HG03280 (cell line): ENCODE data around the gene RALA.
"Not testable (repeated sequence)": the region's sequence is repeated elsewhere in the genome, so short reads cannot be mapped to it uniquely, and the experiment has no call there.

Source experiments
- ATAC-seq: cut with Tn5 transposase; IDR thresholded peaks from one replicate; pipeline ENCODE4 v1.9.1; 2021; ENCODE audit warnings: mild to moderate bottlenecking, moderate library complexity; ENCODE audit not compliant: unreplicated experiment

RALA gene

DNA sequence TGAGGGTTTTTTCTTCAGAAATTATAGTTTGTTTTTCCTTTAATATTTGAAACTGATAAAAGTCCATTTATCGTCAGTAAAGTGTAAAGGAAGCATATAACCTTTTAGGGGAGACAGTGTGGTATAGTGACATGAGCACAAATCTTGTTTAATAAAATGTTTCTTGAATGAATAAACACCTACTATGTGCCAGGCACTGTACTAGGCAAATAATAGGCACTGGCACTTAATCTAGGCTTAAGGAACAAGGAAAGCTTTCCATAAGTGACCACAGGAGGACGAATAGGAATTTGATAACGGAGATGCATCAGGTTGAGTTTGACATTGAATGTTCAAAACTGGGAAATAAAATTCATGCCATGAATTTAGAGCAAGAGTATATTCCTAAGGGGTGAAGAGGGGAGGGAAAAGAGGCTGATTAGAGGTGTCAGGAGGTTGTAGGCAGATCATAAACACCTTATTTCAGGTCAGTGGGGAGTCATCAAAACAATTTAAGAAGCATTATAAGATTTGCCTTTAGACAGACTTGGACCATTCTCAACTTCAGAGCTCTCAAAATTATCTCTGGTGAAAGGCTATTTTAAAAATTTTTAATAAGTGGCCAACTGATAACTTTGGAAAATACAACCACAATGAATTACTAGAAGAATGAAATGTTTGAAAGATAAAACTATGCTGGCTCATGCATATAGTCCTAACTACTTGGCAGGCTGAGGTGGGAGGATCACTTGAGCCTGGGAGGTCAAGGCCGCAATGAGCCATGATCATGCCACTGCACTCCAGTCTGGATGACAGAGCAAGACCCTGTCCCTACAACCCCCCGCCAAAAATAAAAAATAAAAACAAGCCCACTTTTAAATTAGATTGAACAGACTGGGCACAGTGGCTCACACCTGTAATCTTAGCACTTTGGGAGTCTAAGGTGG is 22.4 kb downstream of the RALA start:
- ATAC-seq = no peak

DNA sequence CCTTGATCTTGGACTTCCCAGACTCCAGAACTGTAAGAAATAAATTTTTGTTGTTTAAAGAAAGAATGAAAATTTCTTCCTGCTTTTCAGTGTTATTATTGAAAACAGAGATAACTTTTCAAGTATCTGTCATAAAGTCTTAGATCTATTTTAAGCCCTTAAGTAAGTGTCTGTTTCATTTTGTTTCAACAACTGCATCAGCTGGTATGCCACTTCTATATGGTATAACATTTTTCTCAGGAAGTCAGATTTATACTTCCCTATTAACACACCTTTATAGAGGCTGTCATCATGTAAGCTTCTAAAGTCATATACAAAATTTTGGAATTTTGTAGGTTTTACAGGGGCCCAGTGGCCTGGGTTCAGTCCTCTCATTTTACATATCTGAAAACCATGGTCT is 24.4 kb downstream of the RALA start:
- ATAC-seq = no peak

DNA sequence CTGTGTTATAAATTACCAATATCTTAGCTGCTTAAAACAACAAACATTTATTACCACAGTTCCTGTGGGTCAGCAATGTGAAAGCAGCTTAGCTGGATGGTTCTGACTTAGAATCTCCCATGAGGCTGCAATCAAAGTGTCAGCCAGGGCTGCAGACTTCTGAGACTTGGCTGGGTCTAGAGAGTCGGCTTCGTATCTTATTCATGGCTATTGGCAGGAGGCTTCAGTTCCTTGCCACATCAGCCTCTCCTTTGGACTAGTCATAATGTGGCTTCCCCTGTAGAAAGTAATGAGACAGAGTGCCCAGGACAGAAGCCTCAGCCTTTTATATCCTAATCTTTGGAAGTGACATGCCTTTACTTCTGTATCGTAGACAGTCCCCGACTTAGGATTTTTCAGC is 27.3 kb downstream of the RALA start:
- ATAC-seq = no peak

DNA sequence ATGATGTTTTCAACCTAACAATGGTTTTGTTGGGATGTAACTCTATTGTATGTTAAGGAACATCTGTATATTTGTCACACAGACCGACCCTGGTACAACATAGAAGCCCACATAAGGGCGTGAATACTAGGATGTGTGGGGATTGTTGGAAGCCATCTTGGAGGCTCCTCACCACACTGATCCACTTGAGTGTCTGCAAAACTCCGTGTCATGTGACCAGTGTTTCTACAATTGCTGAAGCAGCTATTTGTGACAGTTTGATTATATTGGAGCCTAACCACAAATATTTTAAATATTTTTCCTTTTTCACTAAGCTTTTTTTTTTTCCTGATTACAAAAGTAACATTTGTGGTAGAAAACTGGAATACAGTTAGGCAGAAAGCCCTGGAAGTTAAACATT is 27.9 kb downstream of the RALA start:
- no peak for ATAC-seq

DNA sequence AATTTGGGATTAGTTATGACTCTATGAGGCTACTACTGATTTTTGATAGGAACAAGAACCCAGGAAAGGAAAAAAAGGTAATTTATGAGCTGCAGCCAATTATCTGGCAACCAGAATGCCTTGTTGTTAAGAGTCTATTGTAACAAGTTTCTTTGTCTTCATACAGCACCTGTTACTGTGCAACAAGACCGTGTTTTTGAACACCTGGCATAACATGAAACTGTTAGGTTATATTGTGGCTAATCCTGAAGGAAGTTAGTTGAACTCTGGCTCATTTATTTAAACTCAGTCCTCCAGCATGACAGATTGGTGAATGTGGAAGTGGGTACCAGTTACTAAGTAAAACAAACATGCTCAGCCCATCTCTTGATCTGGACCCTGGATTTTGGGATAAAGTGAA is 33.0 kb downstream of the RALA start:
- no peak for ATAC-seq

DNA sequence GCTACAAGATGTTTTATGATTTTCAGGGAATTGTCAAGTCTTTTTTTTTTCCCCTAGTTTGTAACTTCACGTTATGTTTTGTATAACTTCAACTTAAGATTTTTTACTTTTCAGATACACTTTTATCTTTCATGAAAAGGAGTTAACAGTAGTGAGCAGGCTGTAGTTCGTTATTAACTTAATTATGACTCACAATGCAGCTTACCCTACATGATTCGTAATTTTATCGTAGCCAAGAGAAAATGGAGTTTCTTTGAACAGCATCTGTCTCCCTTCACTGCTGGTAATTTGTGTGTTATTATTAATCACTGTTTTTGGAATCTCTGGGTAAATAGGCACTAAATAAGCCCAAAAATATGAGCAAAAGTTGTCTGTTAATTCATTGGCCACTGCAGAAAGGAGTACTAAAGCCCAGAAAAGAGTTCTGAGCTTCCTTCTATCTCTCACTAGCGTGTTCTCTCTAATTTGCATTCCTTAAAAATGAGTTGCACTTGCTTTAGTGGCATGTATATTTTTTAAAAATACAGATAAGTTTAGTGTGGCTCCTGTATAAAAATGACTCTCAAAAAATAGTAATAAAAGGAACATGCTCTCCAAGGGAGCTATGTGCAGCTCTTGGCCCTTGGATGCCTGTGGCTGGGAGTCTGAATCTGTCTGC is 36.1 kb downstream of the RALA start:
- ATAC-seq = no peak

DNA sequence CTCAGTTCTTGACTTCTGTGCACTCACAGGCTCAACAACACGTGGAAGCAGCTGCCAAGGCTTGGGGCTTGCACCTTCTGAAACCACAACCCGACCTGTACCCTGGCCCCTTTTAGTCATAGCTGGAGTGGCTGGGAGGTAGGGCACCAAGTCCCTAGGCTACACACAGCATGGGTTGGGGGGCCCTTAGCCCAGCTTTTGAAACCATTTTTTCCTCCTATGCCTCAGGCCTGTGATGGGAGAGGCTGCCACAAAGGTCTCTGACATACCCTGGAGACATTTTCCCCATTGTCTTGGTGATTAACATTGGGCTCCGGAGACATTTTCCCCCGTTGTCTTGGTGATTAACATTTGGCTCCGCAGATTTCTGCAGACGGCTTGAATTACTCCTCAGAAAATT is 38.6 kb downstream of the RALA start:
- ATAC-seq = no peak

DNA sequence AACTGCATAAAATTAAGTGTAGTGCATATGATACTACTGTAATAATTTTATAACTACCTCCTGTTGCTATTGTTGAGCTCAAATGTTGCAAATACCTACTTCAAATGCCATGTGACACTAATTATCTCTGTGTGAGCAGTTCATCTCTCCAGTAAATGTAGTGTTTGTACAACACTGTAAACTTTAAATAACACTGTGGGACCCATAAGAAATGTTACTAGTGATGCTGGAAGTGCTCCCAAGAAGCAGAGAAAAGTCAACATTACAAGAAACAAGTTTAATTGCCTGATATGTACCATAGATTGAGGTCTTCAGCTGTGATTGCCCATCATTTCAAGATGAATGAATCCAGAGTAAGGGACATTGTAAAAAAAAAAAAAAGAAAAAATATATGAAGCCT is 39.9 kb downstream of the RALA start:
- ATAC-seq = no peak

DNA sequence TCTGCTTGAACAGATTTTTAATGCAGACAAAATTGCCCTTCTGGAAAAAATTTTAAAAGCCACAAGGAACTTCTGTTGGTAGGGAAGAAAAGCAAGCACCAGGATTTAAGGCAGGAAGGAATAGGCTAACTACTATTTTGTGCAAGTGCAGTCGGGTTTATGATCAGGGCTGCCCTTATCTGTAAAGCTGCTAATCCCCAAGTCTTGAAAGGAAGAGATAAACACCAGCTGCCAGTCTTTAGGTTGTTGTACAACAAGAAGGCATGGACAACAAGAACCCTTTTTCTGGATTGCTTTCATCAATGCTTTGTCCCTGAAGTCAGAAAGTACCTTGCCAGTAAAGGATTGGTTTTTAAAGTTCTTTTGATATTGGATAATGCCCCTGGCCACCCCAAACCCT is 40.7 kb downstream of the RALA start:
- ATAC-seq = no peak

DNA sequence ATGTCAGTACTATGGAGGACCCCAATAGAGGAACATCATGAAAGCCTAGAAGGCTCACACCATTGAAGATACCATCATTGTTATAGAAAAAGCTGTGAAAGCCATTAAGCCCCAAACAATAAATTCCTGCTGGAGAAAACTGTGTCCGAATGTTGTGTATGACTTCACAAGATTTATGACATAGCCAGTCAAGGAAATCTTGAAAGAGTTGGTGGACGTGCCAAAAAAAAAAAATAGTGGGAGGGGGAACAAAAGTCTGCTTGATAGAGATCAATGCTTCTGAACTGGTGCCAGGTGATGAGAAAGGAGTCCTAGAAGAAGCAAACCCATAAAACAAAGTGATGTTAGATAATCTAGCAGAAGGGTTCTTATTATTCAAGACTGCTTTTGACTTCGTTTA is 41.2 kb downstream of the RALA start:
- no peak for ATAC-seq

DNA sequence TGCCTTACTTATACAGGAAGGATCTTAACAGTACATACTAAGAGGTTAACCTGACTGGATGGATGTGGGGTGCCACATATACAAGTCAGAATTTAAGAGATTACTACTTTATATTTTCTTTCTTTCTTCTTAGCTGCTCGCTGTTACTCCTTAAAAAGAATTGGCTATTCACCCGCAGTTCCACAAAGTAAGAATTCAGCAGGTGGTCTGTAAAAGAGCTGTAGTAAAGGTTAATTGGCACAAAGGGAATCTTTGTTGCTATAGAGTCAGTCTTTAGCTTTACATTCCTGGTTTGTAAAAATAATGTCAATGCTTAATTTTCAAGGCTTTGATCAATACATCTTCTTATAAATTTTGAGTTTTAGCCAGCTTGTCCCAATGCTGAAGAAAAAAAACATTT is 43.2 kb downstream of the RALA start:
- no peak for ATAC-seq

DNA sequence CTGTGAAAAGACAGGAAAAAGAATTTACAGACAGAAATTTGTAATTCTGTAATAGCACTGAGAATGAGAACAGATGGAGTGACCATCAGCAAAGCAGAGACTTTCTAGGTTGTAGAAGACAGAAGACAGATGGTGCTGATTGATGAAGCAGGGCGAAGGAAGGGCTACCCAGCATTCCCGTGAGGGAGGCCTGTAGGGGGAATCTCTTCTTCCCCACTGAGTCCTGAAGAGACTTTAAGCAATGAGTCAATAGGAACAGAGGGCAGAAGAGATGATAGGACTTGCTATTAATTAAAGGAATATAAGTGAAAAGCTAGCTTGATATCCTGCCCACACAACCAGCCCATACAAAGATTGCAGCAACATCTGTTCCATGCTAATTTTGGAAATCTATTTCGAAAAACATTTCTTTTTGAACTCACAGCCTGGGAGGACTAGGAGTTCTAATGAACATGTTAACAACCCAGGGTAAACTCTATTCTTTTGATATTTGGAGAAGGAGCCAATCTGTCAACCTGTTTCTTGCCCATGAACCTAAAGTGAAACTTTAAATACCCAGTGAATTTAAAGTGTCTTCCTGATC is 44.1 kb downstream of the RALA start:
- ATAC-seq = no peak

DNA sequence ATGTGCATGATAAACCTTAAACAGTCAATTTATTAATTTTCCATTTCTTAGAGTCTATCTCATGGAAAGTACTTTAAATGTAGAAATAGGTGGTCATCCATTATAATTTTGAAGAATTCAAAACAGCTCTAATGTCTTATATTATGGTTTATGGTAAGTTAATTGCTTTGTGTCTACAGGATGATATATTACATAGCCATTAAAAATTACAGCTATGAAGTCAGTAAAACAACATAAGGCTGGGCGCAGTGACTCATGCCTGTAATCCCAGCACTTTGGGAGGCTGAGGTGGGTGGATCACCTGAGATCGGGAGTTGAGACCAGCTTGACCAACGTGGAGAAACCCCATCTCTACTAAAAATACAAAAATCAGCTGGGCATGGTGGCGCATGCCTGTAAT is 44.9 kb downstream of the RALA start:
- ATAC-seq = not testable (repeated sequence)

DNA sequence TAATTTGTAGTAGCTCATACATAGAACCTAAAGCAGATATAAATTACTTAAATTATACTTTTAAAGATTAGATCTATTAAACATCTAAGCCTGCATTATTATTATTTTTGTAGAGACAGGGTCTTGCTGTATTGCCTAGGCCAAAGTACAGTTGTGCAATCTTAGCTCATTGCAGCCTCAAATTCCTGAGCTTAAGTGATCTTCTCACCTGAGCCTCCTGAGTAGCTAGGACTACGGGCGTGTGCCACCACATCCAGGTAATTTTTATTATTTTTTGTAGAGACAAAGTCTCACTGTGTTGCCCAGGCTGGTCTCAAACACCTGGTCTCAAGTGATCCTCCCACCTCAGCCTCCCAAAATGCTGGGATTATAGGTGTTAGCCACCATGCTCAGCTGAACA is 46.7 kb downstream of the RALA start:
- ATAC-seq = no peak

DNA sequence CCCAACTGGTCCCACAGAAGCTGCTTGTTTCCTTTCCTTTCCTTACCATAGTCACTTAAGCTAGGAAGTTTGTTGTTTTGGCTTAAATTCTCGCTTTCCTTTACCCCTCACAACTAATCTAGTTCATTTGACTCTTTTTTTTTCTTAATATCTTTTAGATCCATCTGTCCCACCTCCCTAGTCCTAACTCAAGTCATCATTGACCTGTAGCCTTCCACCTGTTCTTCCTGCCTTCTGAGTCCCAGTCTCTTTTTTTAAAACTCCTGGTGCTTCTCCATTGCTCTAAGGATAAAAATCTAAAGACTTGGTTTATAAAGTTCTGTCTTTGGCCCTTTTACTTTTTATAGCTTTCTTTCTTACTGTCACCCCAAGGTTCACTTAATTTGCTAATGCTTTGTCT is 47.6 kb downstream of the RALA start:
- ATAC-seq = no peak

DNA sequence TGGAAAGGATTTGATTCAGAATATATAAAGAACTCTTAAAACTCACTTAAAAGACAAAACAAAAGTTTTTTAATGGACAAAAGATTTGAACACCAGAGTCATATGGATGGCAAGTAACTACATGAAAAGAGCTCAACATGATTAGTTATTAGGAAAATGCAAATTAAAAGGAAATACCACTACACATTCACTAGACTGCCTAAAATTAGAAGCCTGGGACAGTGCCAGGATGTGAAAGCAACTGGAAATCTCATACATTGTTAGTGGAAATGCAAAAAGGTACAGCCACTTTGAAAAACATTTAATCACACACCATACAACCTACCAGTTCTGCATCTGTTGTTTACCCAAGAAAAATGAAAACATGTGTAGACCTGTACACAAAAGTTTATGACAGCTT is 48.8 kb downstream of the RALA start:
- ATAC-seq = no peak

DNA sequence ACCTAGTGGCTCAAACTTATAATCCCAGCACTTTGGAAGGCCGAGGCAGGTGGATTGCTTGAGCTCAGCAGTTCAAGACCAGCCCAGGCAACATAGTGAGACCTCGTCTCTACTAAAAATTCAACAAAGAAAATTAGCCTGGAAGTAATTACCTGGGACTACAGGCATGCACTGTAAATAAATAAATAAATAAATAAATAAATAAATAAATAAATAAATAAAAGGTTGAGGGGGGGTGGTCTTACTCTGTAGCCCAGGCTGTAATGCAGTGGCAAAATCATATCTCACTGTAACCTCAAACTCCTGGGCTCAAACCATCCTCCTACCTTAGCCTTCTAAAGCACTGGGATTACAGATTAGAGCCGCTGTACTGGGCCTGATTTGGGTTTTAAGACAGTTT is 50.5 kb downstream of the RALA start:
- no peak for ATAC-seq

DNA sequence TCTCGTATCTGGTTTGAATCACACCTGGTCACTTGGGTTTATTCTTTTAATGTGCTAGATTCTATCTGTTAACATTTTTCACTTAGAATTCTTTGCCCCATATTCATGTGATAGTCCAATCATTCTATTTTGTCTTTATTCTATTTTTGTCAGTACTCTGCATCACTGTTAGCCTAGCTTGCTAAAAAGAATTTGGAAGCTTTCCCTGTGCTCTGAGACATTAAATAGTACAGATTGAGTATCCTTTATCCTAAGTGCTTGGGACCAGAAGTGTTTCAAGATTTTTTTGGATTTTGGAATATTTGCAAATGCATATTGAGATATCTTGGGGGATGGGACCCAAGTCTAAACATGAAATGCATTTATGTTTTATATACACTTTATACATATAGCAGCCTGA is 51.0 kb downstream of the RALA start:
- ATAC-seq = no peak

DNA sequence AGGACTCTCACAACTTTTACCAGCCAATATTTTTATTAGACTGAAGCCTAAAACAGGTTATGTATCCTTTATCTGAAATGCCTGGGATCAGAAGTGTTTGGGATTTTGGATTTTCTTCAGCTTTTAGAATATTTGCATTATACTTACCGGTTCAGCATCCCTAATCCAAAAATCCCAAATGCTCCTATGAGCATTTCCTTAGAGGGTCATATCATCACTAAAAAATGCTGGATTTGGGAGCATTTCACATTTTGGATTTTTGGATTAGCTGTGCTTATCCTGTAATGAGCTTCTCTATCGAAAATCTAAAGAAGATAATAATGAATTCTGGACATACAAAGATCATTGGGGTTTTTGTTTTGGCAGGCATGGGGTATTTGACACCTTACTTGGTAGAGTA is 53.0 kb downstream of the RALA start:
- no peak for ATAC-seq

DNA sequence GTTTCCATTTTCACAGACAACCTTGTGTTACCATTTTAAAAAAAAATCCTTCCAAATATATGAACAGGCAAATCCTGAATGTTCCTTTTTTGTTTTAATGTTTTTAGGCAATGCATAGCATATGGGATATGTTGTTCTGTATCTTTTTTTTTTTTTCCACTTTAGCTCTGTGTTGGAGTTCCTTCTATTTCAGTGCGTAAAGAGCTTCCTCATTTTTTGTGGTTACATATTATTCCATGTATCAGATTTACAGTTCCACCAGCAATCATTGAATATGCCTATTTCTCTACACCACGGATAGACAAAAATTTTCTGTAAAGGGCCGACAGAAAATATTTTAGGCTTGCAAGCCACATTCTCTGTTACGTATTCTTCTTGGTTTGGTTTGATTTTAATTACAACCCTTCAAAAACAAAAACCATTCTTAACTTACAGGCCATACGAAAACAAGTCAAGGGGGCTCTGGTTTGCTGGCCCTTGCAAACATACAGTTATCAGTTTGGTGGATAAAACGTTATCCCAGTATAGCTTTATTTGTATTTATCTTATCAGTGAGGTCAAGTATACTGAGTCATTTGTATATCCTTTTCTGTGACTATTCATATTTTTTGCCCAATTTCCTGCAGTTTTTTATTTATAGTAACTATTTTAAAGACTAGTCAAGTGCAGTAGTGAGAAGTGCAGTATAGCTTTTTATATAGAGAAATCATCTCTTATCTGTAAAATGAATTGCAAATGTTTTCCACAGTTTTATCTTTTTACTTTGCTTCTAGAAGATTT is 55.7 kb downstream of the RALA start:
- ATAC-seq = no peak

DNA sequence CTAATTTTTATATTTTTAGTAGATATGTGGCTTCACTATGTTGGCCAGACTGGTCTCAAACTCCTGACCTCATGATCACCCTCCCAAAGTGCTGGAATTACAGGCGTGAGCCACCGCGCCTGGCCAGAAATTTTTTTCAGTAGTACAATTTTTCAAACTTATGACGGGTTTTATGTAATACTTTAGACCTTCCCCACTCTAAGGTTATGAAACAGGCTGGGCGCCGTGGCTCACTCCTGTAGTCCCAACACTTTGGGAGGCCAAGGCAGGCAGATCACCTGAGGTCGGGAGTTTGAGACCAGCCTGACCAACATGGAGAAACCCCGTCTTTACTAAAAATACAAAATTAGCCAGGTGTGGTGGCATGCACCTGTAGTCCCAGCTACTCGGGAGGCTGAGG is 56.5 kb downstream of the RALA start:
- not testable (repeated sequence) for ATAC-seq
